Panc1 (cell line): ENCODE measurements around the gene FAM76B. TPM values are rescaled to one million over a fixed set of nuclear protein-coding genes. Genes with fewer than 3 reads are reported as not detected.

Experiments
- ATAC-seq: fragments of 200-7000 bp; cut with Tn5 transposase; 2 replicates; pipeline ENCODE4 v1.9.1; 2020; ENCODE audit warnings: mild to moderate bottlenecking, moderate library complexity
- BruUV-seq: library from RNA; stranded (reverse); fragments of 400-500 nt; replicated peaks from 2 replicates; lab custom pipeline; 2021; lab: Mats Ljungman, UMichigan
- CTCF ChIA-PET: fragments of 300-600 bp; sonication (Branson Sonifier 250); formaldehyde crosslinking; loops from one replicate; lab custom pipeline; 2022; ENCODE audit warnings: antibody characterized with exemption; lab: Charles Lee
- POLR2A ChIA-PET: fragments of 300-600 bp; sonication (Branson Sonifier 250); formaldehyde crosslinking; loops from one replicate; lab custom pipeline; 2022; ENCODE audit warnings: antibody characterized with exemption; lab: Charles Lee
- DNase-seq: peaks from one replicate; pipeline ENCODE4 v3.0.0-alpha.2; 2010; ENCODE audit warnings: low read depth, low spot score
- H3K27ac ChIP-seq: 2 replicates; pipeline ENCODE4 v1.5.1; 2011; ENCODE audit warnings: mild to moderate bottlenecking, low read length, inconsistent platforms
- H3K27me3 ChIP-seq: fragments of 200-500 bp; sonication (Bioruptor generic); 2 replicates; pipeline ENCODE4 v1.6.0; 2014; ENCODE audit warnings: low read length, inconsistent platforms; ENCODE audit not compliant: control insufficient read depth, insufficient read depth
- H3K36me3 ChIP-seq: fragments of 200-500 bp; sonication (Bioruptor generic); 2 replicates; pipeline ENCODE4 v1.5.1; 2014; ENCODE audit warnings: inconsistent platforms, mild to moderate bottlenecking, low read length, moderate library complexity; ENCODE audit not compliant: control insufficient read depth, insufficient read depth
- H3K4me1 ChIP-seq: 2 replicates; pipeline ENCODE4 v1.5.1; 2011; ENCODE audit warnings: inconsistent platforms, mild to moderate bottlenecking, low read length, moderate library complexity; ENCODE audit not compliant: control insufficient read depth, insufficient read depth
- H3K4me3 ChIP-seq, 2 experiments: 2 replicates each; pipeline ENCODE4 v1.5.1; 2011 to 2012; ENCODE audit warnings: low read depth in 2 of 2, low read length in 2 of 2, mild to moderate bottlenecking in 2 of 2, inconsistent platforms in 1 of 2, moderate library complexity in 1 of 2
- H3K9me3 ChIP-seq: fragments of 200-500 bp; sonication (Bioruptor generic); 2 replicates; pipeline ENCODE4 v1.5.1; 2014; ENCODE audit warnings: low read depth, mild to moderate bottlenecking, inconsistent platforms, low read length, moderate library complexity; ENCODE audit not compliant: control insufficient read depth, insufficient read depth
- CTCF ChIP-seq: fragments of 450-650 bp; IDR thresholded peaks from 2 replicates; pipeline ENCODE4 v1.5.1; 2017; ENCODE audit warnings: mild to moderate bottlenecking
- REST ChIP-seq, 2 experiments: IDR thresholded peaks; 2 replicates each; pipeline ENCODE4 v1.6.1; 2011 to 2012; ENCODE audit warnings: low read depth in 2 of 2, control low read depth in 1 of 2, low read length in 1 of 2, mild to moderate bottlenecking in 1 of 2, moderate library complexity in 1 of 2; ENCODE audit not compliant: insufficient read depth in 1 of 2
- SIN3A ChIP-seq: IDR thresholded peaks from 2 replicates; pipeline ENCODE4 v1.6.1; 2012; ENCODE audit warnings: low read depth, mild to moderate bottlenecking, low read length, moderate library complexity, borderline replicate concordance; ENCODE audit not compliant: insufficient read depth
- TCF7L2 ChIP-seq: IDR thresholded peaks from 2 replicates; pipeline ENCODE4 v1.6.1; 2011; ENCODE audit warnings: mild to moderate bottlenecking, low read depth, low read length, inconsistent platforms
- in situ Hi-C: cut with HindIII; loops from 2 replicates; pipeline ENCODE4 v1.10.0; 2016; ENCODE audit warnings: low sequenced_read_pairs, low pct_unique_long_range_greater_than_20kb
- intact Hi-C: fragments of 100-400 bp; cut with micrococcal nuclease; formaldehyde crosslinking; loops from one replicate; pipeline ENCODE4 v1.10.0; 2022; ENCODE audit not compliant: unreplicated experiment
- total RNA-seq: library from RNA; stranded (reverse); gene quantifications from one replicate; pipeline ENCODE4 v1.2.1, GENCODE V29; 2021; ENCODE audit not compliant: unreplicated experiment

The FAM76B gene
- total RNA-seq, 1 experiment from 2014 or later: 31.2 TPM

- TF ChIP-seq CTCF: no peak
- TF ChIP-seq REST (IDR thresholded peaks at IDR 0.05; ENCODE audit: insufficient read depth in 1 of 2, low read depth in 2 of 2, low read length in 1 of 2): no peak
- TF ChIP-seq SIN3A: no peak
- intact Hi-C loops: no loop called here
- CTCF ChIA-PET: no interaction called here
- no TSS peak for BruUV-seq
- POLR2A ChIA-PET: no interaction called here
- Histone ChIP-seq H3K9me3 (no peaks in the 10 kb centered on the region), H3K36me3 (no peaks in the 10 kb centered on the region), H3K4me3 (no peak overlapping the region), H3K27me3 (peaks cover 12% of the 10 kb centered on the region; the same call in 1 of the 2 replicates), H3K4me1 (no peaks in the 10 kb centered on the region), H3K27ac (no peak overlapping the region)
- in situ Hi-C loops: no loop called here
- ATAC-seq (no peak), DNase-seq (no peak)
These were observed 38.1 kb downstream of the FAM76B start for GRCh38 chr11:95751515-95751914.

DNA sequence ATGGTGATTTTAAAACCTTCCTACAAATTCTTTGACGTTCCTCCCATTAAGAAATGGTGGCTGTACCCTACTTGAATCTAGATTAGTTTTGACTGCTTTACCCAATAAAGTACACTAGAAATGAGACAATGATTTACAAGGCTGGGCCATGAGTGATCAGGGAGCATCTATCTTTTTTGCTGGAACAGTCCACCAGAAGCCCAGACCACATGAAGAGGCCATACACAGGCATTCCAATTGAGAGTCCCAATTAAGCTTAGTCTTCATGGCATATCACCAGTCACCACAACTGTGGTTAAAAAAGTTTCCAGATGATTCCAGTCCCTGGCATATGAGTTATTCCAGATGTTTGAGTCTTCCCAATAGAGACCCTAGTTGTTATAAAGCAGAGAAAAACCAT lies 39.5 kb downstream of the FAM76B start:
- BruUV-seq: no TSS peak
- CTCF ChIA-PET: interaction anchor here (0.5 kb wide), 1 partner anchor 1331 kb away, joined by 3 read pairs; no protein-coding TSS in a partner anchor
- no peak overlapping the region for H3K27ac ChIP-seq
- in situ Hi-C loops (no loop called here), intact Hi-C loops (no loop called here)
- H3K4me1 ChIP-seq: no peaks in the 10 kb centered on the region
- H3K4me3 ChIP-seq: no peak overlapping the region
- ATAC-seq: no peak
- DNase-seq: no peak
- no peak for TF ChIP-seq REST (IDR thresholded peaks at IDR 0.05; ENCODE audit: insufficient read depth in 1 of 2, low read depth in 2 of 2, low read length in 1 of 2)
- TF ChIP-seq SIN3A: no peak
- TF ChIP-seq TCF7L2: no peak
- TF ChIP-seq CTCF: no peak
- peaks cover 20% of the 10 kb centered on the region for H3K27me3 ChIP-seq
- H3K36me3 ChIP-seq: no peaks in the 10 kb centered on the region
- POLR2A ChIA-PET: no interaction called here
- H3K9me3 ChIP-seq: no peaks in the 10 kb centered on the region
